GM12878 (cell line): ENCODE results near the gene PKD2. TPM values are rescaled to one million over a fixed set of nuclear protein-coding genes. Genes with fewer than 3 reads are reported as not detected.

Experiments
- ATAC-seq: fragments of 200-7000 bp; cut with Tn5 transposase; 3 replicates; pipeline ENCODE4 v1.9.1; 2020; ENCODE audit warnings: mild to moderate bottlenecking, moderate library complexity
- BruUV-seq: library from RNA; stranded (reverse); fragments of 400-500 nt; replicated peaks from 2 replicates; lab custom pipeline; 2021; lab: Mats Ljungman, UMichigan
- CTCF ChIA-PET: fragments of 300-600 bp; sonication (Branson Sonifier 250); formaldehyde crosslinking; extraction: SDS; loops from one replicate; lab custom pipeline; 2021; ENCODE audit warnings: inconsistent platforms; lab: Yijun Ruan, JAX
- POLR2A ChIA-PET: fragments of 350-600 bp; formaldehyde crosslinking; extraction: SDS; loops from one replicate; lab custom pipeline; 2021; ENCODE audit warnings: inconsistent platforms; lab: Charles Lee
- RAD21 ChIA-PET: fragments of 300-600 bp; sonication (Branson Sonifier 250); formaldehyde crosslinking; loops from one replicate; lab custom pipeline; 2023; ENCODE audit warnings: antibody characterized with exemption; ENCODE audit not compliant: unreplicated experiment; lab: Charles Lee
- SMC1A ChIA-PET: fragments of 300-600 bp; sonication (Branson Sonifier 250); formaldehyde crosslinking; loops from one replicate; lab custom pipeline; 2023; ENCODE audit not compliant: unreplicated experiment, uncharacterized antibody; lab: Charles Lee
- DNase-seq: peaks from one replicate; pipeline ENCODE4 v3.0.0-alpha.2; 2011; ENCODE audit warnings: low read depth, low spot score
- FAIRE-seq: peaks from 3 replicates; lab custom pipeline; 2011; peaks lifted over from hg19 to GRCh38; lab: Jason Lieb, UNC
- H2AFZ ChIP-seq: 2 replicates; pipeline ENCODE4 v1.6.0; 2011; ENCODE audit warnings: low read depth, low read length, control low read depth; ENCODE audit not compliant: control insufficient read depth
- H3K27ac ChIP-seq: 2 replicates; pipeline ENCODE4 v1.5.1; 2011; ENCODE audit warnings: control low read depth; ENCODE audit not compliant: control insufficient read depth, insufficient read depth
- H3K27me3 ChIP-seq, 2 experiments: replicated peaks in 1 of 2; 2 replicates each; pipeline versions ENCODE4 v1.6.0 to v1.6.1; 2011; ENCODE audit warnings: low read length in 1 of 2; ENCODE audit not compliant: control insufficient read depth in 2 of 2, insufficient read depth in 2 of 2
- H3K36me3 ChIP-seq, 2 experiments: 2 replicates each; pipeline ENCODE4 v1.5.1; 2011; ENCODE audit warnings: low read length in 1 of 2; ENCODE audit not compliant: control insufficient read depth in 2 of 2, insufficient read depth in 2 of 2
- H3K4me1 ChIP-seq: 2 replicates; pipeline ENCODE4 v1.6.1; 2011; ENCODE audit warnings: mild to moderate bottlenecking, low read length, moderate library complexity, mixed read lengths; ENCODE audit not compliant: control insufficient read depth, insufficient read depth
- H3K4me2 ChIP-seq: 2 replicates; pipeline ENCODE4 v1.6.0; 2011; ENCODE audit warnings: control low read depth; ENCODE audit not compliant: control insufficient read depth, insufficient read depth
- H3K4me3 ChIP-seq: fragments of 200-600 bp; sonication (generic); 2 replicates; pipeline ENCODE4 v1.5.1; 2016
- H3K79me2 ChIP-seq: 2 replicates; pipeline ENCODE4 v1.6.0; 2011; ENCODE audit warnings: low read length; ENCODE audit not compliant: control insufficient read depth, insufficient read depth
- H3K9ac ChIP-seq: 2 replicates; pipeline ENCODE4 v1.8.0; 2011; ENCODE audit warnings: low read length, control low read depth, mixed read lengths; ENCODE audit not compliant: control insufficient read depth, insufficient read depth
- H3K9me3 ChIP-seq: replicated peaks from 3 replicates; pipeline ENCODE4 v1.5.1; 2011; ENCODE audit warnings: mild to moderate bottlenecking, low read length; ENCODE audit not compliant: control insufficient read depth, insufficient read depth
- H4K20me1 ChIP-seq: 2 replicates; pipeline ENCODE4 v1.6.0; 2011; ENCODE audit not compliant: control insufficient read depth, insufficient read depth
- ATF3 ChIP-seq: IDR thresholded peaks from 2 replicates; pipeline ENCODE4 v1.6.1; 2011; ENCODE audit warnings: low read depth, mild to moderate bottlenecking, low read length, moderate library complexity, borderline replicate concordance; ENCODE audit errors: extremely low read depth
- BCLAF1 ChIP-seq: fragments of 450-650 bp; IDR thresholded peaks from 2 replicates; pipeline ENCODE4 v1.6.1; 2017; ENCODE audit warnings: antibody characterized with exemption, mild to moderate bottlenecking, moderate library complexity
- E4F1 ChIP-seq: fragments of 450-650 bp; IDR thresholded peaks from 2 replicates; pipeline ENCODE4 v1.6.1; 2018; ENCODE audit warnings: borderline replicate concordance, mild to moderate bottlenecking; ENCODE audit not compliant: partially characterized antibody
- FOS ChIP-seq: IDR thresholded peaks from 3 replicates; pipeline ENCODE4 v1.6.1; 2011; ENCODE audit warnings: borderline replicate concordance; ENCODE audit not compliant: insufficient read length; ENCODE audit errors: extremely low read depth
- JUNB ChIP-seq: IDR thresholded peaks from 2 replicates; pipeline ENCODE4 v1.6.1; 2016; ENCODE audit warnings: antibody characterized with exemption, mild to moderate bottlenecking
- NFXL1 ChIP-seq: fragments of 450-650 bp; IDR thresholded peaks from 2 replicates; pipeline ENCODE4 v1.6.1; 2017; ENCODE audit warnings: antibody characterized with exemption, mild to moderate bottlenecking, borderline replicate concordance
- PAX8 ChIP-seq: fragments of 450-650 bp; IDR thresholded peaks from 2 replicates; pipeline ENCODE4 v1.6.1; 2017; ENCODE audit warnings: mild to moderate bottlenecking, moderate library complexity
- PKNOX1 ChIP-seq: fragments of 450-650 bp; IDR thresholded peaks from 2 replicates; pipeline ENCODE4 v1.6.1; 2016; ENCODE audit warnings: mild to moderate bottlenecking
- RFX5 ChIP-seq: IDR thresholded peaks from 2 replicates; pipeline ENCODE4 v1.6.1; 2011; ENCODE audit warnings: low read depth, low read length, improper control_type of control experiment
- SPI1 ChIP-seq: IDR thresholded peaks from 2 replicates; pipeline ENCODE4 v1.6.1; 2011; ENCODE audit warnings: low read depth, mild to moderate bottlenecking, low read length, moderate library complexity, borderline replicate concordance; ENCODE audit not compliant: insufficient read depth
- TCF3 ChIP-seq: IDR thresholded peaks from 2 replicates; pipeline ENCODE4 v1.6.1; 2012; ENCODE audit warnings: low read depth, mild to moderate bottlenecking, low read length, borderline replicate concordance; ENCODE audit not compliant: insufficient read depth
- WRNIP1 ChIP-seq: IDR thresholded peaks from 2 replicates; pipeline ENCODE4 v1.6.1; 2011; ENCODE audit warnings: low read depth, low read length, improper control_type of control experiment, borderline replicate concordance
- WGBS: methylation state at CpG from one replicate; pipeline ENCODE4 v1.1.6; 2016; ENCODE audit warnings: low lambda C conversion rate; ENCODE audit not compliant: insufficient replicate concordance, insufficient coverage; ENCODE audit errors: missing lambda C conversion rate; 5-methylcytosine and 5-hydroxymethylcytosine counted together
- in situ Hi-C: fragments of 300-500 bp; cut with MboI; formaldehyde crosslinking; loops from 9 replicates; pipeline ENCODE4 v1.14.3; 2018; ENCODE audit warnings: mixed read lengths
- intact Hi-C: fragments of 100-400 bp; cut with micrococcal nuclease; formaldehyde crosslinking; loops from one replicate; pipeline ENCODE4 v1.14.2; 2022; ENCODE audit not compliant: unreplicated experiment
- polyA plus RNA-seq, 11 experiments: library from polyadenylated mRNA; depleted of rRNA in 4 of 11; unstranded in 6 of 11; stranded (reverse) in 5 of 11; fragments of >200 nt; fragmentation: Nextera tagmentation in 4 of 11; fragmentation: Illumina TruSeq in 1 of 11; extraction: Ambion mirVana in 4 of 11; extraction: Trizol in 1 of 11; gene quantifications; 1 replicate in 1 of 11; 2 replicates in 10 of 11; pipeline versions ENCODE4 v1.2.1 to v1.2.3, GENCODE V29; 2011 to 2016; ENCODE audit warnings: inconsistent platforms in 2 of 11, missing spikeins in 2 of 11, low read depth in 1 of 11
- total RNA-seq, 4 experiments: library from RNA; depleted of rRNA in 3 of 4; stranded (reverse); fragments of >200 nt in 3 of 4; fragmentation: Illumina TruSeq in 1 of 4; extraction: Trizol in 1 of 4; gene quantifications; 2 replicates each; pipeline versions ENCODE4 v1.2.1 to v1.2.3, GENCODE V29; 2013 to 2021
- TF ChIP-seq, protein P1 (sequence below): fragments of 450-650 bp; IDR thresholded peaks from 2 replicates; pipeline ENCODE4 v1.6.1; 2016; ENCODE audit warnings: mild to moderate bottlenecking, moderate library complexity, borderline replicate concordance

PKD2 gene
- total and polyA plus RNA-seq, 10 of the 15 experiments (the other 5 are each of a cell fraction or from before 2014, with no cell fraction given), result 2.0 to 13.8 (median 8.4) TPM

- ChIA-PET SMC1A (no interaction called here), CTCF (interaction anchor here (1.2 kb wide), 1 partner anchor 52 kb away, joined by 3 read pairs; no protein-coding TSS in a partner anchor), RAD21 (no interaction called here), POLR2A (no interaction called here)
- BruUV-seq, result no TSS peak
- FAIRE-seq, result no peak
- Histone ChIP-seq H3K9ac (no peak overlapping the region), H3K4me1 (no peaks in the 10 kb centered on the region), H3K4me2 (no peak overlapping the region), H3K9me3 (no peaks in the 10 kb centered on the region), H3K79me2 (no peaks in the 10 kb centered on the region), H4K20me1 (no peaks in the 10 kb centered on the region), H3K27ac (no peak overlapping the region), H3K36me3 (no peaks in the 10 kb centered on the region), H2AFZ (no peak overlapping the region), H3K27me3 (no peaks in the 10 kb centered on the region), H3K4me3 (no peak overlapping the region)
- no peak for DNase-seq
- 59% methylated on average over 9 of the region's 9 CpGs for WGBS
- intact Hi-C loops, result no loop called here
- in situ Hi-C loops, result no loop called here
- ATAC-seq, result no peak
- TF ChIP-seq PAX8 (no peak), NFXL1 (no peak), ATF3 (no peak), PKNOX1 (no peak), WRNIP1 (no peak), FOS (no peak), JUNB (no peak), SPI1 (no peak), RFX5 (no peak), BCLAF1 (no peak), TCF3 (no peak), E4F1 (no peak)
- TF ChIP-seq, protein P1, sequence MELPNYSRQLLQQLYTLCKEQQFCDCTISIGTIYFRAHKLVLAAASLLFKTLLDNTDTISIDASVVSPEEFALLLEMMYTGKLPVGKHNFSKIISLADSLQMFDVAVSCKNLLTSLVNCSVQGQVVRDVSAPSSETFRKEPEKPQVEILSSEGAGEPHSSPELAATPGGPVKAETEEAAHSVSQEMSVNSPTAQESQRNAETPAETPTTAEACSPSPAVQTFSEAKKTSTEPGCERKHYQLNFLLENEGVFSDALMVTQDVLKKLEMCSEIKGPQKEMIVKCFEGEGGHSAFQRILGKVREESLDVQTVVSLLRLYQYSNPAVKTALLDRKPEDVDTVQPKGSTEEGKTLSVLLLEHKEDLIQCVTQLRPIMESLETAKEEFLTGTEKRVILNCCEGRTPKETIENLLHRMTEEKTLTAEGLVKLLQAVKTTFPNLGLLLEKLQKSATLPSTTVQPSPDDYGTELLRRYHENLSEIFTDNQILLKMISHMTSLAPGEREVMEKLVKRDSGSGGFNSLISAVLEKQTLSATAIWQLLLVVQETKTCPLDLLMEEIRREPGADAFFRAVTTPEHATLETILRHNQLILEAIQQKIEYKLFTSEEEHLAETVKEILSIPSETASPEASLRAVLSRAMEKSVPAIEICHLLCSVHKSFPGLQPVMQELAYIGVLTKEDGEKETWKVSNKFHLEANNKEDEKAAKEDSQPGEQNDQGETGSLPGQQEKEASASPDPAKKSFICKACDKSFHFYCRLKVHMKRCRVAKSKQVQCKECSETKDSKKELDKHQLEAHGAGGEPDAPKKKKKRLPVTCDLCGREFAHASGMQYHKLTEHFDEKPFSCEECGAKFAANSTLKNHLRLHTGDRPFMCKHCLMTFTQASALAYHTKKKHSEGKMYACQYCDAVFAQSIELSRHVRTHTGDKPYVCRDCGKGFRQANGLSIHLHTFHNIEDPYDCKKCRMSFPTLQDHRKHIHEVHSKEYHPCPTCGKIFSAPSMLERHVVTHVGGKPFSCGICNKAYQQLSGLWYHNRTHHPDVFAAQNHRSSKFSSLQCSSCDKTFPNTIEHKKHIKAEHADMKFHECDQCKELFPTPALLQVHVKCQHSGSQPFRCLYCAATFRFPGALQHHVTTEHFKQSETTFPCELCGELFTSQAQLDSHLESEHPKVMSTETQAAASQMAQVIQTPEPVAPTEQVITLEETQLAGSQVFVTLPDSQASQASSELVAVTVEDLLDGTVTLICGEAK, result no peak
These were observed 41.3 kb upstream of the PKD2 start for GRCh38 chr4:87966095-87966496.
